NT2/D1 (cell line): ENCODE results near the gene PASK.

Experiments
- SUZ12 ChIP-seq: IDR thresholded peaks from 2 replicates; pipeline ENCODE4 v1.6.1; 2011; ENCODE audit not compliant: insufficient read length, insufficient read depth; ENCODE audit errors: extremely low read depth
- YY1 ChIP-seq: IDR thresholded peaks from 2 replicates; pipeline ENCODE4 v1.6.1; 2011; ENCODE audit not compliant: insufficient read length, insufficient read depth
- ZNF274 ChIP-seq: IDR thresholded peaks from 2 replicates; pipeline ENCODE4 v1.6.1; 2011; ENCODE audit warnings: mild to moderate bottlenecking, low read depth, low read length

GRCh38 chr2:241157841-241158545, 8.7 kb upstream of the PASK start:
- TF ChIP-seq ZNF274 (no peak), YY1 (no peak), SUZ12 (no peak)
